HG03432 (cell line): ENCODE results near the gene RIMBP2.

ENCODE experiments used
- ATAC-seq: cut with Tn5 transposase; IDR thresholded peaks from one replicate; pipeline ENCODE4 v1.9.1; 2021; ENCODE audit warnings: mild to moderate bottlenecking, moderate library complexity; ENCODE audit not compliant: unreplicated experiment

Gene RIMBP2

GRCh38 chr12:130555221-130555620, 160.9 kb downstream of the RIMBP2 start:
- ATAC-seq = no peak

GRCh38 chr12:130552483-130552996, 163.6 kb downstream of the RIMBP2 start:
- no peak for ATAC-seq

GRCh38 chr12:130549361-130549760, 166.7 kb downstream of the RIMBP2 start:
- ATAC-seq = no peak

- no peak for ATAC-seq
These were observed 168.5 kb downstream of the RIMBP2 start for GRCh38 chr12:130547480-130548155.

- no peak for ATAC-seq
These were observed 169.6 kb downstream of the RIMBP2 start for GRCh38 chr12:130546494-130546893.

- ATAC-seq = no peak
These were observed 170.6 kb downstream of the RIMBP2 start for GRCh38 chr12:130545475-130545874.

GRCh38 chr12:130540376-130540775, 175.7 kb downstream of the RIMBP2 start:
- no peak for ATAC-seq

GRCh38 chr12:130538343-130539095, 177.6 kb downstream of the RIMBP2 start:
- ATAC-seq = no peak

- ATAC-seq = no peak
These were observed 178.4 kb downstream of the RIMBP2 start for GRCh38 chr12:130537655-130538054.

- ATAC-seq = no peak
These were observed 179.0 kb downstream of the RIMBP2 start for GRCh38 chr12:130537051-130537450.

- ATAC-seq = no peak
These were observed 185.7 kb downstream of the RIMBP2 start for GRCh38 chr12:130530429-130530828.

GRCh38 chr12:130529781-130530180, 186.3 kb downstream of the RIMBP2 start:
- no peak for ATAC-seq

- no peak for ATAC-seq
These were observed 188.9 kb downstream of the RIMBP2 start for GRCh38 chr12:130527239-130527638.

GRCh38 chr12:130526813-130527212, 189.3 kb downstream of the RIMBP2 start:
- no peak for ATAC-seq

GRCh38 chr12:130525384-130526172, 190.5 kb downstream of the RIMBP2 start:
- ATAC-seq = no peak

- no peak for ATAC-seq
These were observed 191.3 kb downstream of the RIMBP2 start for GRCh38 chr12:130524759-130525158.

- no peak for ATAC-seq
These were observed 192.1 kb downstream of the RIMBP2 start for GRCh38 chr12:130523863-130524614.

- ATAC-seq = no peak
These were observed 192.9 kb downstream of the RIMBP2 start for GRCh38 chr12:130523208-130523607.

GRCh38 chr12:130522244-130522834, 193.8 kb downstream of the RIMBP2 start:
- ATAC-seq = no peak

- no peak for ATAC-seq
These were observed 194.5 kb downstream of the RIMBP2 start for GRCh38 chr12:130521375-130522124.
